NCI-H748 (cell line): ENCODE data around the gene B3GNT4.
"Not testable (repeated sequence)": the region's sequence is repeated elsewhere in the genome, so short reads cannot be mapped to it uniquely, and the experiment has no call there.

Experiments used
- DNase-seq: peaks from one replicate; lab custom pipeline; 2025; ENCODE audit not compliant: unreplicated experiment; lab: John Stamatoyannopoulos, UW

B3GNT4 gene

GRCh38 chr12:122208073-122208820 is 4.7 kb downstream of the B3GNT4 start:
- DNase-seq: no peak

- no peak for DNase-seq
These were observed 12.3 kb downstream of the B3GNT4 start for GRCh38 chr12:122215771-122216170.

DNA sequence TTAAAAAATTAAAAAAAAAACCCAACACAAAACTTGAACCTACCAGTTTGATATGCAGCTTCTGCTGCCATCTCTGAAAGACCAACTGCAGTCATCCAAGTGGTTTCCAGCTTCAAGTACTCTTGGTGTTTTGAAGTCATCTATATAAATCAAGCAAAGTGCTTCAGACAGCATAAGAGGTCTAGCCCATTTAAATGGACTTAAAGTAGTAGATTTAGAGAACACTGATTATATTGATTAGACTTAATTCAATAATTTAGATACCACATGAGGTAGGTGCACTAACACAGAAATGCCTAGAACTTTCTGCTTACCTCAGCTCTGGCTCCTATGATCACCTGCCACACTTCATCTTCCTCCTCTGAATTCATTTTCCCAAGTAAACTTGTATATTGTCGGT is 12.9 kb downstream of the B3GNT4 start:
- DNase-seq: no peak

DNA sequence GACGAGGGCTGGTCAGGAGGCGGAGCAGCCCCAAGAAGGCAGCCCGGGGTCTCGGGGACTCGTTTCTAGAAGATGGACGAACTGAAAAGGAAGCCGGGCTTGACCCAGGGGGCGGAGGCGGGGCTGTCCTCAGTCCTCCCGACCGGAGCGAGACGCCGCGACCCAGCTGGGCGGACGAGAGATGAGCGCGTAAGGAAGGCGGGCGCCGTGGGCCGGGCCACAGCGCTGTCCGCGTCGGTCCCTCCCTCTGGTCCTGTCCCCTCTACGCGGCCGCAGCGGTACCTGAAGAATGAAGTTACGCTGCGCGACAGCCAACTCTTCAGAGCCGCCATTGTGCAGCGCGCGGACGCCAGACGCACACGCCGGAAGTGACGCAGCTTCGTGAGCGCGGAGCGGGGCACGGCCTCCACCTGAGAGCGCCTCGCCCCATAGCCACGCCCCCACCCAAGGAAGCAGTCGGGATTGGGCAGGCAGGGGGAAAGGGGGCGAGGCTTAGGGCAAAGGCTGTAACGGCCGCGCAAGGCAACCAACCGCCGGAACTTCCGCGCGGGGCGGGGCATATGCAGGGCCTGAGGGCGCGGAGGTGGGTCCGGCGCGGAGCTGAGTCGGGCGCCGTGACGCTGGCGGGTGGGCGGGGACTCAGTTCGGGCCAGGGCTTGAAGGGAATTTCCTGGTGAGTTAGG is 22.3 kb downstream of the B3GNT4 start, which contains the start of gene DIABLO:
Gene DIABLO, minus strand, starts transcription at position 370 of the 683 bp plus-strand sequence. Its CDS starts 38 bp downstream, at position 332.
- peak; percentile 99 for DNase-seq

GRCh38 chr12:122226366-122227125 is 23.0 kb downstream of the B3GNT4 start:
- peak; percentile 60 for DNase-seq

DNA sequence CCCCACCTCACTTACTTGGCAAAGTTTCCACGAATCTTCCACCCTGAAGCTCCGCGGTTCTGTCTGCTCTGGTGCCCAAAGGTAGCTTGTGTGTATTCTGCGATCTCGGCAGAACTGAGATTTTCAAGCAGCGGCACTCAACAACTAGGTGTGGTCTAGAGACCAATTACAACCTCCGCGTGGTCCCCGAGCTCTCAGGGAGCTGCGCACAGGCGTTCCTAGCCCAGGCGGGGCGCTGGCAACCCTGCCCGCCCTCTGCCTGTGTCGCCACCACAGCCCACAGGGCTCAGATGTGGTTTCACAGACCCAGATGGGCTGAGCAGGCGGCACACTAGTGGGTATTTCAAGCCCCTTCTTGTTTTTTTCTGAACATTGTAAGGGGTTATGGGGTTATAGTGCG is 23.8 kb downstream of the B3GNT4 start:
- peak; percentile 84 for DNase-seq

DNA sequence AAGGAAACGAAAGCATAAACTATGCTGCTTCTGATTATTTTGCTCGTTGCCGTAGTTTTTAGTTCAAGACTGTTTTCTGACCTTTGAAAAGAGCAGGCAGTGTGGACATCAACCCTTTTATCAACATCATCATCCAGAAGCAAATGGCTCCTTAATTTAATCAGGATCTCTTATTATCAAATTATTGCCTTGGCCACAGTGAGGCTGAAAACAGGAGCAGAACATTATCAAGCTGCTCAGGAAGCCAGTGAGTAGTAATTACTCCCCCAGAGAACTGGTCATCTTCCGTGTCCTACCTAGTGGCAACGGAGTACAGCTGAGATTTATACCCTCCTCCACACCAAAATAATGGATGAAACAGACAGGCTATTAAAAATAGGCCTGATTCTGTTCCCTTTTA is 24.6 kb downstream of the B3GNT4 start:
- DNase-seq: no peak

GRCh38 chr12:122230798-122231197 is 27.3 kb downstream of the B3GNT4 start:
- DNase-seq: no peak

- DNase-seq: no peak
These were observed 29.2 kb downstream of the B3GNT4 start for GRCh38 chr12:122232691-122233090.

DNA sequence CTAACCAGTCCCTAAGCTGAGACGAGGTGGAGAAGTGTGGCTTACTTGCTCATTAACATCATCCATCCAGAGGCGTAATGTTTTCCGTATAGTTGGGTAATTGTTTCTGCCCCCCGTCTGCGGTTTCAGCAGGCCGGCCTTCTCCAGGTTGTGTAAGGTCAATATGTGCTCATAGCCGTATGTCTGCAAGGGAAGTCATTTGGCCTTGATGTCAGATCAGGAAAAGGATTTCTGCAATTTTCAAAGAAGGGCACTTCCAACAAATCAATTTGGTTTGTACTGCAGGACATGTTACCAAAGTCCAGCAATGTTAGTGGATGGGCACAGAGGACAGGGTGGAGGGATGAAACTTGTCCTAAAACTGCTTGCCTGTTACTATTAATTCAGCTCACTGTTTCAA is 32.2 kb downstream of the B3GNT4 start:
- DNase-seq: no peak

DNA sequence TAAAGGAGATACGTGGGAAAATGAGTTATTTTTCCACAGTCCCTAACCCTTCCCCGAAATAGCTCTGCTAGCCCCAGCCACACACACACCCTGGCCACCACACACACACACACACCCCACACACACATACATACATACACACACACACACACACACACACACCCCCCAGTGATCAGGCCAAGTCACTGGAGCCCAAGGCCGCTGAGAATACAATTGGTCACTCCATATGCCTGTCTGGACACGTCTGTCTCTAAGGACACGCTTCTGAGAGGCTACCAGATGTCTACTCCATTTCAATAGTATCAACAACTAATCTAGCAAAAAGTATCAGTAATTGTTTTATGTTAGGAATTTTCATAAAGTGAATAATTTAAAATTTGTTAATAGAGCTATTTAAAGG is 35.4 kb downstream of the B3GNT4 start:
- no peak for DNase-seq

DNA sequence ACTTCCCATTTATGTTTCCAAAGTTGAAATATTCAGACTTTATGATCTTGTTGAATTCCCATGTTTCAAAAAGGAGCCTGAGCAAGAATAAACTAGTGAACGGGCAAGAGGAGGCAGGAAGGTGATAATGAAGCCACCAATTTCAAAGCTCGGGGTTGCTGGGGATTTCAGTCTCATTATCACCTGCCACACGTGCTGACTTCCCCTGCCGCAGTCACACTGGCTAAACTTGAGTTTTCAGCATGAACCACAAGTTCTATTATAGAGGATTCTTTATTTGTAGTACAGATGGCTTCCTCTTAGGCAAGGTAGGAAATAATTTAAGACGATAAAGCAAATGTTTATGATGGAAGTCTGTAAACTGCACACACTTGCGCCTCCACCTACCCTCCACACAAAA is 40.5 kb downstream of the B3GNT4 start:
- DNase-seq: no peak

DNA sequence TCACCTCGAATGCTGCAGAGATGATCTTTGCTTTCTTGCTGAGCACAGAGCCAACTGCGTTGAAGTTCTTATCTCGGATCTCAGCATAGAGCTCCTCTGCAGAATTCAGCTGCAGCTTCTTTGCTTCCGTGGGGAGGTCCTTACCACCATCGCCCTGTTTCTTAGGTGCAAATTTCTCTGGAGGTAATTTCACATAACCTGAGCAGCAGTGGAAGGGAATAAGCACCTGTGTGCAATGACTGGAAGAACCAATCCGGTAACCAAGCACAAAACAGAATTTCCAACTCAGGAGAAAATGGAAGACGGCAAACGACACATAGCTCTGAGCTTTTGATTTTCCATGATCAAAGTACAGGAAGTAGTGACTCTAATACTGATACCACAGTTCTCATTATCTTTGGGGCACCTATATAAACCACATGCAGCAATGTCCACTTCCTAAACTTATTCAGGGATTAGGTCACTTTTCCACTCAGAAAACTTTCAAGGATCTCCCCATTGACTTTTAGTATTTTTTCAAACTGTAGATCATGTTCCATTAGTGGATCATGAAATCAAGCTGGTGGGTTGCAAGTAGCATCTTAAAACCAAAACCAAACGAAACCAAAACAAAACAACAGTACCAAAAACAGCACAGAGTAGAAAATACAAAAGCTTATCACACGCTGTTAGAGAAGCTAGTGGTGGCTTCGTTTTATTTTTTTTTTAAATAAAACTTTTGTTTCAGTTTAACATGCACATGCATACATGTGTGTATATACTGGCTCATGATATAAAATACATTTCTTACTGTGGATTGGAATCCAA is 41.3 kb downstream of the B3GNT4 start:
- DNase-seq: no peak

GRCh38 chr12:122245553-122245952 is 42.0 kb downstream of the B3GNT4 start:
- DNase-seq: no peak

DNA sequence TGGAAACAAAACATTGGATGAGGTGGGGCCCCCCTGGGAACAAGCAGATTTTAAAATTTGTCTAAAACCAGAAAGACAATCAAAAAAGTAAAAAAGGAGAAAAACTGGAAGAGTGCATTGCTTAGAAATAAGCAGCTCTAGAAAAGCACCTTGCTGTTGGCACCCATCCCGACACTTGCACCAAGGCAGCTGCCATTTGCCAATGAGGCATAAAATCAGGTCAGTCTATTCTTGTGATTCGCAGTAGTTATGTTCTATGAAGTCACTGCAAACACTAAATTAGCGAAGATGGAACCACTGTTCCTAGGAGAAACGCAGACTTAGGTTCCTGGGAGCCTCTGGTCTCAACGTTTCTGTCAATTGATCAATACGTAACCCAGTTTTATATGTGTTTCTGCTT is 46.5 kb downstream of the B3GNT4 start:
- DNase-seq: no peak

- no peak for DNase-seq
These were observed 47.0 kb downstream of the B3GNT4 start for GRCh38 chr12:122250536-122250935.

GRCh38 chr12:122258462-122258861 is 55.0 kb downstream of the B3GNT4 start:
- not testable (repeated sequence) for DNase-seq
